Measurements from ENCODE around the gene GZMH.

- no peak for TF ChIP-seq CTCF (IDR thresholded peaks at IDR 0.05; ENCODE audit: low read depth, low read length, poor library complexity, severe bottlenecking)
- no peak for TF ChIP-seq EZH2phosphoT487 (IDR thresholded peaks at IDR 0.05; ENCODE audit: borderline replicate concordance, low read length)
Measured at GRCh38 chr14:24556756-24557155, 52.7 kb downstream of the GZMH start.

Measured in DOHH2 (cell line).